PC-3 (cell line): Measurements from ENCODE around the gene EIF5AL1. TPM values are rescaled to one million over a fixed set of nuclear protein-coding genes. Genes with fewer than 3 reads are reported as not detected.

Experiments
- ATAC-seq: fragments of 200-7000 bp; cut with Tn5 transposase; 2 replicates; pipeline ENCODE4 v1.9.1; 2020; ENCODE audit warnings: mild to moderate bottlenecking, moderate library complexity
- BruUV-seq: library from RNA; stranded (reverse); fragments of 400-500 nt; replicated peaks from 2 replicates; lab custom pipeline; 2021; lab: Mats Ljungman, UMichigan
- CTCF ChIA-PET: fragments of 300-600 bp; sonication (Branson Sonifier 250); formaldehyde crosslinking; loops from one replicate; lab custom pipeline; 2022; ENCODE audit warnings: antibody characterized with exemption; lab: Charles Lee
- POLR2A ChIA-PET: fragments of 300-600 bp; sonication (Branson Sonifier 250); formaldehyde crosslinking; loops from one replicate; lab custom pipeline; 2022; ENCODE audit warnings: antibody characterized with exemption; ENCODE audit not compliant: unreplicated experiment; lab: Charles Lee
- DNase-seq: peaks from one replicate; pipeline ENCODE4 v3.0.0-alpha.2; 2015
- H2AFZ ChIP-seq: fragments of 300-600 bp; sonication (generic); 2 replicates; pipeline ENCODE4 v1.6.0; 2016; ENCODE audit warnings: antibody characterized with exemption, low read length
- H3F3A ChIP-seq: fragments of 300-600 bp; sonication (generic); one replicate; pipeline ENCODE4 v1.6.0; 2017; ENCODE audit warnings: antibody characterized with exemption, low read length, control low read depth, mild to moderate bottlenecking; ENCODE audit not compliant: unreplicated experiment
- H3K27ac ChIP-seq: fragments of 300-600 bp; sonication (generic); 2 replicates; pipeline ENCODE4 v1.5.1; 2016; ENCODE audit warnings: mild to moderate bottlenecking, low read length
- H3K27me3 ChIP-seq: fragments of 300-600 bp; sonication (generic); 2 replicates; pipeline ENCODE4 v1.6.1; 2016; ENCODE audit warnings: low read length, mixed read lengths
- H3K36me3 ChIP-seq: fragments of 300-600 bp; sonication (generic); 2 replicates; pipeline ENCODE4 v1.6.1; 2016; ENCODE audit warnings: low read depth, mixed run types, low read length, mixed read lengths
- H3K4me1 ChIP-seq: fragments of 300-600 bp; sonication (generic); 2 replicates; pipeline ENCODE4 v1.5.1; 2016; ENCODE audit warnings: low read length; ENCODE audit not compliant: insufficient read depth
- H3K4me2 ChIP-seq: fragments of 300-600 bp; sonication (generic); 2 replicates; pipeline ENCODE4 v1.6.0; 2016; ENCODE audit warnings: low read length
- H3K4me3 ChIP-seq: fragments of 300-600 bp; sonication (generic); 2 replicates; pipeline ENCODE4 v1.5.1; 2016; ENCODE audit warnings: mild to moderate bottlenecking, low read length, mixed read lengths
- H3K79me2 ChIP-seq: fragments of 300-600 bp; sonication (generic); 2 replicates; pipeline ENCODE4 v1.6.1; 2017; ENCODE audit warnings: low read length, mixed read lengths
- H3K9ac ChIP-seq: fragments of 300-600 bp; sonication (generic); 2 replicates; pipeline ENCODE4 v1.6.0; 2016; ENCODE audit warnings: mild to moderate bottlenecking, low read length
- H3K9me2 ChIP-seq: fragments of 300-600 bp; sonication (generic); replicated peaks from 2 replicates; pipeline ENCODE4 v1.6.1; 2016; ENCODE audit warnings: mixed run types, low read length, mixed read lengths
- H3K9me3 ChIP-seq: fragments of 300-600 bp; sonication (generic); 2 replicates; pipeline ENCODE4 v1.6.1; 2016; ENCODE audit warnings: low read length, mixed read lengths
- H4K20me1 ChIP-seq: fragments of 300-600 bp; sonication (generic); 2 replicates; pipeline ENCODE4 v1.6.1; 2016; ENCODE audit warnings: low read length, mixed read lengths
- CTCF ChIP-seq: fragments of 300-600 bp; sonication (generic); conservative IDR thresholded peaks from 2 replicates; pipeline ENCODE4 v1.5.1; 2017; ENCODE audit warnings: antibody characterized with exemption, low read depth, mild to moderate bottlenecking, low read length
- EZH2 ChIP-seq: fragments of 300-600 bp; sonication (generic); IDR thresholded peaks from one replicate; pipeline ENCODE4 v1.6.1; 2017; ENCODE audit warnings: antibody characterized with exemption, mild to moderate bottlenecking, low read length; ENCODE audit not compliant: unreplicated experiment
- EZH2phosphoT487 ChIP-seq: fragments of 300-600 bp; sonication (generic); IDR thresholded peaks from 2 replicates; pipeline ENCODE4 v1.6.1; 2018; ENCODE audit warnings: mild to moderate bottlenecking, antibody characterized with exemption, low read length, borderline replicate concordance
- intact Hi-C: fragments of 100-400 bp; cut with micrococcal nuclease; formaldehyde crosslinking; loops from 2 replicates; pipeline ENCODE4 v1.9.0; 2023
- total RNA-seq: library from RNA; depleted of rRNA; stranded (reverse); fragments of >200 nt; gene quantifications from 2 replicates; pipeline ENCODE4 v1.2.3, GENCODE V29; 2014

Gene EIF5AL1
- total RNA-seq, 1 experiment from 2014 or later: 0.51 TPM

GRCh38 chr10:79559726-79560125, 47.4 kb downstream of the EIF5AL1 start:
- no peaks in the 10 kb centered on the region for H3K9me3 ChIP-seq
- H3K27ac ChIP-seq: no peak overlapping the region
- H4K20me1 ChIP-seq: no peaks in the 10 kb centered on the region
- H3K36me3 ChIP-seq: no peaks in the 10 kb centered on the region
- H3K79me2 ChIP-seq: no peaks in the 10 kb centered on the region
- TF ChIP-seq CTCF: no peak
- TF ChIP-seq EZH2: no peak
- no peak for TF ChIP-seq EZH2phosphoT487
- H3K4me3 ChIP-seq: no peak overlapping the region
- H3K4me1 ChIP-seq: no peaks in the 10 kb centered on the region
- BruUV-seq: no TSS peak
- H3K9me2 ChIP-seq: no peaks in the 10 kb centered on the region
- ChIA-PET CTCF (no interaction called here), POLR2A (no interaction called here)
- H2AFZ ChIP-seq: no peak overlapping the region
- DNase-seq: no peak
- no peak overlapping the region for H3K9ac ChIP-seq
- intact Hi-C loops: no loop called here
- H3K27me3 ChIP-seq: no peaks in the 10 kb centered on the region
- no peak for ATAC-seq
- H3F3A ChIP-seq: no peaks in the 10 kb centered on the region
- no peak overlapping the region for H3K4me2 ChIP-seq

- H3K9ac ChIP-seq: no peak within 1 kb of the TSS
- intact Hi-C loops: no loop called here
- no peaks in the 10 kb centered on the region for H3K36me3 ChIP-seq
Measured at GRCh38 chr10:79560160-79560709, 47.9 kb downstream of the EIF5AL1 start, which contains the start of gene SFTPA2. Gene SFTPA2 (minus strand): TSS chr10:79560407. CDS start chr10:79559483, 924 bp downstream.

GRCh38 chr10:79561257-79561656, 48.9 kb downstream of the EIF5AL1 start:
- CTCF ChIA-PET: no interaction called here
- H3K27me3 ChIP-seq: no peaks in the 10 kb centered on the region
- DNase-seq: no peak
- no peaks in the 10 kb centered on the region for H3F3A ChIP-seq
- no peak overlapping the region for H3K4me2 ChIP-seq
- no peak for TF ChIP-seq EZH2phosphoT487
- no peak for TF ChIP-seq CTCF
- TF ChIP-seq EZH2: no peak
- no peak overlapping the region for H3K4me3 ChIP-seq
- POLR2A ChIA-PET: no interaction called here
- H4K20me1 ChIP-seq: no peaks in the 10 kb centered on the region
- no peak overlapping the region for H2AFZ ChIP-seq
- H3K27ac ChIP-seq: no peak overlapping the region
- H3K9ac ChIP-seq: no peak overlapping the region
- H3K79me2 ChIP-seq: no peaks in the 10 kb centered on the region
- no peaks in the 10 kb centered on the region for H3K4me1 ChIP-seq
- H3K9me3 ChIP-seq: no peaks in the 10 kb centered on the region
- no peaks in the 10 kb centered on the region for H3K36me3 ChIP-seq
- no TSS peak for BruUV-seq
- intact Hi-C loops: no loop called here
- no peak for ATAC-seq
- H3K9me2 ChIP-seq: no peaks in the 10 kb centered on the region

More at GRCh38 chr10:79560160-79560709, 47.9 kb downstream of the EIF5AL1 start, which contains the start of gene SFTPA2:
- no peaks in the 10 kb centered on the region for H3K27me3 ChIP-seq
- DNase-seq (no peak), ATAC-seq (no peak)
- no peaks in the 10 kb centered on the region for H3K9me2 ChIP-seq
- H3K4me1 ChIP-seq: no peaks in the 10 kb centered on the region
- CTCF ChIA-PET: no interaction called here
- no peak within 1 kb of the TSS for H3K27ac ChIP-seq
- H4K20me1 ChIP-seq: no peaks in the 10 kb centered on the region
- H3K4me2 ChIP-seq: no peak within 1 kb of the TSS
- no peaks in the 10 kb centered on the region for H3F3A ChIP-seq
- H3K4me3 ChIP-seq: no peak within 1 kb of the TSS
- POLR2A ChIA-PET: no interaction called here
- H3K79me2 ChIP-seq: no peaks in the 10 kb centered on the region
- BruUV-seq: no TSS peak
- H2AFZ ChIP-seq: no peak within 1 kb of the TSS
- no peak for TF ChIP-seq EZH2phosphoT487
- no peaks in the 10 kb centered on the region for H3K9me3 ChIP-seq
